ENCODE measurements around the gene FBXO21.

- TF ChIP-seq CTCF (IDR thresholded peaks at IDR 0.05) = no peak
- TF ChIP-seq POLR2AphosphoS5 (IDR thresholded peaks at IDR 0.05) = no peak
Measured at GRCh38 chr12:117171499-117172162, 18.6 kb downstream of the FBXO21 start.
